DLD1 (cell line): ENCODE data around the gene ARID1B.

ENCODE experiments used
- in situ Hi-C: cut with HindIII; loops from 2 replicates; pipeline ENCODE4 v1.10.0; 2017; ENCODE audit warnings: low sequenced_read_pairs

The ARID1B gene

GRCh38 chr6:157066781-157067491 is 289.8 kb downstream of the ARID1B start:
- in situ Hi-C loops = no loop called here

- in situ Hi-C loops = no loop called here
Observed at GRCh38 chr6:157067507-157067906, 290.3 kb downstream of the ARID1B start.

GRCh38 chr6:157068691-157069324 is 291.6 kb downstream of the ARID1B start:
- in situ Hi-C loops = no loop called here

- in situ Hi-C loops = no loop called here
Observed at GRCh38 chr6:157069585-157069984, 292.4 kb downstream of the ARID1B start.

- in situ Hi-C loops = no loop called here
Observed at GRCh38 chr6:157070403-157071107, 293.4 kb downstream of the ARID1B start.

GRCh38 chr6:157072128-157072527 is 294.9 kb downstream of the ARID1B start:
- in situ Hi-C loops = no loop called here

- in situ Hi-C loops = no loop called here
Observed at GRCh38 chr6:157073596-157073995, 296.4 kb downstream of the ARID1B start.

- in situ Hi-C loops = no loop called here
Observed at GRCh38 chr6:157074969-157075368, 297.8 kb downstream of the ARID1B start.

- in situ Hi-C loops = no loop called here
Observed at GRCh38 chr6:157075549-157076450, 298.6 kb downstream of the ARID1B start.

GRCh38 chr6:157076451-157076822 is 299.3 kb downstream of the ARID1B start:
- in situ Hi-C loops = no loop called here

GRCh38 chr6:157077251-157077650 is 300.1 kb downstream of the ARID1B start:
- in situ Hi-C loops = no loop called here

- in situ Hi-C loops = no loop called here
Observed at GRCh38 chr6:157078326-157078725, 301.1 kb downstream of the ARID1B start.

- in situ Hi-C loops = no loop called here
Observed at GRCh38 chr6:157079277-157079676, 302.1 kb downstream of the ARID1B start.

- in situ Hi-C loops = no loop called here
Observed at GRCh38 chr6:157079771-157080170, 302.6 kb downstream of the ARID1B start.

- in situ Hi-C loops = no loop called here
Observed at GRCh38 chr6:157080986-157081391, 303.8 kb downstream of the ARID1B start.

- in situ Hi-C loops = no loop called here
Observed at GRCh38 chr6:157083343-157083742, 306.2 kb downstream of the ARID1B start.

- in situ Hi-C loops = no loop called here
Observed at GRCh38 chr6:157086632-157087031, 309.5 kb downstream of the ARID1B start.

- in situ Hi-C loops = no loop called here
Observed at GRCh38 chr6:157087974-157088373, 310.8 kb downstream of the ARID1B start.

- in situ Hi-C loops = no loop called here
Observed at GRCh38 chr6:157088841-157089240, 311.7 kb downstream of the ARID1B start.

GRCh38 chr6:157089258-157089657 is 312.1 kb downstream of the ARID1B start:
- in situ Hi-C loops = no loop called here

GRCh38 chr6:157089851-157090250 is 312.7 kb downstream of the ARID1B start:
- in situ Hi-C loops = no loop called here
